Mesothelial cell of epicardium (in vitro differentiated cells): Measurements from ENCODE around the gene RHEBL1. TPM values are rescaled to one million over a fixed set of nuclear protein-coding genes. Genes with fewer than 3 reads are reported as not detected.

ENCODE experiments used
- DNase-seq, 2 experiments: peaks; one replicate each; pipeline ENCODE4 v3.0.0; 2021; ENCODE audit warnings: low spot score in 2 of 2; ENCODE audit not compliant: unreplicated experiment in 2 of 2
- H3K27ac Mint-ChIP-seq: 2 replicates; pipeline ENCODE4 v1.8.0; 2021; ENCODE audit warnings: mixed read lengths
- H3K27me3 Mint-ChIP-seq: 2 replicates; pipeline ENCODE4 v1.8.0; 2021; ENCODE audit warnings: low read depth, mixed read lengths
- H3K36me3 Mint-ChIP-seq: 2 replicates; pipeline ENCODE4 v1.8.0; 2021; ENCODE audit warnings: mixed read lengths
- H3K4me1 Mint-ChIP-seq: 2 replicates; pipeline ENCODE4 v1.8.0; 2021; ENCODE audit warnings: mixed read lengths
- H3K4me3 Mint-ChIP-seq: 2 replicates; pipeline ENCODE4 v1.8.0; 2021; ENCODE audit warnings: mild to moderate bottlenecking, moderate library complexity, mixed read lengths
- H3K9me3 Mint-ChIP-seq: 2 replicates; pipeline ENCODE4 v1.8.0; 2021; ENCODE audit warnings: mixed read lengths
- CTCF ChIP-seq: fragments of 200-600 bp; sonication (generic); IDR thresholded peaks from one replicate; pipeline ENCODE4 v1.5.0; 2021; ENCODE audit warnings: antibody characterized with exemption; ENCODE audit not compliant: unreplicated experiment
- total RNA-seq: library from RNA; stranded (reverse); gene quantifications from 3 replicates; pipeline ENCODE4 v1.2.1, GENCODE V29; 2021

Gene RHEBL1
- total RNA-seq, 1 donor from 2014 or later: 0.60 TPM

GRCh38 chr12:49022558-49023178, 47.1 kb downstream of the RHEBL1 start:
- no peak for DNase-seq
- Mint-ChIP-seq H3K4me1 (peaks cover 15% of the 10 kb centered on the region), H3K9me3 (no peaks in the 10 kb centered on the region), H3K27me3 (no peaks in the 10 kb centered on the region), H3K36me3 (peaks cover 23% of the 10 kb centered on the region), H3K4me3 (no peak overlapping the region), H3K27ac (no peak overlapping the region)
- no peak for TF ChIP-seq CTCF

GRCh38 chr12:49021292-49021915, 48.4 kb downstream of the RHEBL1 start:
- H3K27ac Mint-ChIP-seq: no peak overlapping the region
- no peaks in the 10 kb centered on the region for H3K27me3 Mint-ChIP-seq
- H3K4me3 Mint-ChIP-seq: no peak overlapping the region
- no peaks in the 10 kb centered on the region for H3K9me3 Mint-ChIP-seq
- no peak for DNase-seq
- TF ChIP-seq CTCF: no peak
- H3K36me3 Mint-ChIP-seq: peaks cover 22% of the 10 kb centered on the region
- peaks cover 22% of the 10 kb centered on the region for H3K4me1 Mint-ChIP-seq

- peaks cover 24% of the 10 kb centered on the region for H3K4me1 Mint-ChIP-seq
- H3K27ac Mint-ChIP-seq: no peak overlapping the region
- no peak for TF ChIP-seq CTCF
- no peak for DNase-seq
- no peak overlapping the region for H3K4me3 Mint-ChIP-seq
- H3K9me3 Mint-ChIP-seq: no peaks in the 10 kb centered on the region
- peaks cover 17% of the 10 kb centered on the region for H3K36me3 Mint-ChIP-seq
- H3K27me3 Mint-ChIP-seq: no peaks in the 10 kb centered on the region
These were observed 49.3 kb downstream of the RHEBL1 start for GRCh38 chr12:49020441-49020840.

GRCh38 chr12:49019443-49020324, 50.1 kb downstream of the RHEBL1 start:
- DNase-seq: no peak
- Mint-ChIP-seq H3K27me3 (no peaks in the 10 kb centered on the region), H3K27ac (peak overlapping the region; percentile 100), H3K36me3 (peaks cover 15% of the 10 kb centered on the region), H3K9me3 (no peaks in the 10 kb centered on the region), H3K4me3 (peak overlapping the region; percentile 91), H3K4me1 (peaks cover 24% of the 10 kb centered on the region)
- TF ChIP-seq CTCF: no peak

- H3K4me1 Mint-ChIP-seq: peaks cover 24% of the 10 kb centered on the region
These were observed 50.7 kb downstream of the RHEBL1 start for GRCh38 chr12:49019120-49019430.

More at GRCh38 chr12:49019120-49019430, 50.7 kb downstream of the RHEBL1 start:
- no peak for DNase-seq
- Mint-ChIP-seq H3K36me3 (peaks cover 15% of the 10 kb centered on the region), H3K27ac (peak overlapping the region; percentile 100), H3K9me3 (no peaks in the 10 kb centered on the region), H3K27me3 (no peaks in the 10 kb centered on the region), H3K4me3 (peak overlapping the region; percentile 91)
- no peak for TF ChIP-seq CTCF
